ENCODE measurements around the gene OTOGL.
A peak's percentile ranks its signal among the peaks of the same experiment; 100 is the strongest.

Gene OTOGL

DNA sequence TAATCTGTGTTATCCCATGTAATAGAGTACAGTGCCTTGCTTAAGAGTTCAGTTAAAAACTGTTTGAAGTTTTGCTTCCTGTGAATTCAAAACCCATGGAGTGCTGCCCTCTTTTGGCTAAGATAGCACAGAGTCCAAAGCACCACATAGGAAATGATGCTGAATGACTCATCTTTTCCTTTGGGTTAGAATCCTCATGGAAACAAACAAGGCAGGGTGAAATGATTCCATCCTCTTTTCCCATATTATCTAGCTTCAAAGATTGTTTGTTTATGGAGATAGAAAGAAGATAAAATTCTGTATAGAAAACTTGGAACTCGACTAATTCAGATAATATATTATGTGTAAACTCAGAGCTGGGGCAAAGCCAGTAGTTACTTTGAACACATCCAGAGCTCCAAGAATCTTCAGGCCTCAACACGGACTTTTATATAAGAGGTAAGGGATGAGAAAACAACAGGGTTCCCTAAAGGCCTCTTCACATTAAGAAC lies 87.4 kb downstream of the OTOGL start:
- Histone ChIP-seq H3K4me1 (peaks cover 0 to 29% (median 4%) of the 10 kb centered on the region in 4 donors), H3K36me3 (no peaks in the 10 kb centered on the region), H3K27ac (peak overlapping the region; percentile 72 to 88), H3K27me3 (no peaks in the 10 kb centered on the region), H3K4me3 (no peak overlapping the region), H3K9me3 (no peaks in the 10 kb centered on the region)
- TF ChIP-seq, protein P1, sequence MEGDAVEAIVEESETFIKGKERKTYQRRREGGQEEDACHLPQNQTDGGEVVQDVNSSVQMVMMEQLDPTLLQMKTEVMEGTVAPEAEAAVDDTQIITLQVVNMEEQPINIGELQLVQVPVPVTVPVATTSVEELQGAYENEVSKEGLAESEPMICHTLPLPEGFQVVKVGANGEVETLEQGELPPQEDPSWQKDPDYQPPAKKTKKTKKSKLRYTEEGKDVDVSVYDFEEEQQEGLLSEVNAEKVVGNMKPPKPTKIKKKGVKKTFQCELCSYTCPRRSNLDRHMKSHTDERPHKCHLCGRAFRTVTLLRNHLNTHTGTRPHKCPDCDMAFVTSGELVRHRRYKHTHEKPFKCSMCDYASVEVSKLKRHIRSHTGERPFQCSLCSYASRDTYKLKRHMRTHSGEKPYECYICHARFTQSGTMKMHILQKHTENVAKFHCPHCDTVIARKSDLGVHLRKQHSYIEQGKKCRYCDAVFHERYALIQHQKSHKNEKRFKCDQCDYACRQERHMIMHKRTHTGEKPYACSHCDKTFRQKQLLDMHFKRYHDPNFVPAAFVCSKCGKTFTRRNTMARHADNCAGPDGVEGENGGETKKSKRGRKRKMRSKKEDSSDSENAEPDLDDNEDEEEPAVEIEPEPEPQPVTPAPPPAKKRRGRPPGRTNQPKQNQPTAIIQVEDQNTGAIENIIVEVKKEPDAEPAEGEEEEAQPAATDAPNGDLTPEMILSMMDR (IDR thresholded peaks at IDR 0.05), result peak; percentile 63 to 71
- DNase-seq, result peak; percentile 69 to 70
- intact Hi-C loops (cut with DNase I; ENCODE audit: low total_unique reads), result loop anchor here (5.0 to 10.0 kb wide), 3 partner anchors 254 to 494 kb away; partner anchors contain the start of gene PAWR

DNA sequence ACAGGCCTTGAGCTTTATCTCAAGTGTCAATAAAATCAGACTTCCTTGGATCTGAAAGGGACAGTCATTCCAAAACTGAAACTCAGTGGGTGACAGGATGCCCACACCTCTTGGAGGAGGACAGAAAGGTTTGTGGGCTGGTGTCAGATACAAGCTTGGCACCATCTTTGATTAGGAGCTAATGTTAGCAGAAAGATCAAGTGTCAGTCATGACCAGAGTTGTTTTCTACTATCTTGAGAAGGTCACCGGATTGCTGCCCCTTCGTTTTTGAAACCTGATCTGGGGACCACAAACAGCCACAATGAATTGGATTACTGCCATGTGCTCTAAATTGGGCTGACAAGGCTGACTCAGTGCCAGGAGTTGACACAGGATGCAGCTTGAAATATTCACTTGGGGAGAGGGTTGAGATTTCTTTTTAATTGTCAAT lies 88.3 kb downstream of the OTOGL start:
- peaks cover 0 to 37% (median 6%) of the 10 kb centered on the region in 4 donors for H3K4me1 ChIP-seq
- TF ChIP-seq, protein P1 (IDR thresholded peaks at IDR 0.05), result no peak
- no peak overlapping the region for H3K4me3 ChIP-seq
- no peaks in the 10 kb centered on the region for H3K9me3 ChIP-seq
- no peaks in the 10 kb centered on the region for H3K36me3 ChIP-seq
- DNase-seq, result no peak
- H3K27ac ChIP-seq, result peak overlapping the region; percentile 72 to 88
- intact Hi-C loops (cut with DNase I; ENCODE audit: low total_unique reads), result loop anchor here (5.0 to 10.0 kb wide), 3 partner anchors 255 to 495 kb away; partner anchors contain the start of gene PAWR
- H3K27me3 ChIP-seq, result no peaks in the 10 kb centered on the region

DNA sequence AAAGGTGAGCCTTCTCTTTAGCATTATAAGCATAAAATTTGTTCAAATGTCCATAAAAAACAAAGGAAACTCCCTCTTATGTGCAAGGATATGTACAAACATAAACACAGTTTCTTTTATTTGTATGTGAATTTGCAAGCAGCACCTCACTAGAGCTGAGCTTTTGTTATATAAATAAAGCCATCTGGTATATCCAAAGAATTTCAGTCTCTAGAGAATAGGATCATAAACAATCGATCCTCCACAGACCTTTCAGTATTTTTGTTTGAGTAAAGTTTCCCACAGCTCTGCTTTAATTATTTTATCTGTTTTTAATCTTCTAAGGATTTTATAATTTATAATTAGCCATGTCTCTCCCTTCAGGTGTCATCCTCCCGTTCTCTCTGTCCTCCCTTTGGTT lies 89.2 kb downstream of the OTOGL start:
- no peak overlapping the region for H3K27ac ChIP-seq
- TF ChIP-seq, protein P1 (IDR thresholded peaks at IDR 0.05), result no peak
- peaks cover 0 to 37% (median 7%) of the 10 kb centered on the region in 4 donors for H3K4me1 ChIP-seq
- intact Hi-C loops (cut with DNase I; ENCODE audit: low total_unique reads), result loop anchor here (5.0 to 10.0 kb wide), 3 partner anchors 256 to 496 kb away; partner anchors contain the start of gene PAWR
- H3K4me3 ChIP-seq, result no peak overlapping the region
- H3K36me3 ChIP-seq, result no peaks in the 10 kb centered on the region
- no peak for DNase-seq
- H3K27me3 ChIP-seq, result no peaks in the 10 kb centered on the region
- H3K9me3 ChIP-seq, result no peaks in the 10 kb centered on the region

DNA sequence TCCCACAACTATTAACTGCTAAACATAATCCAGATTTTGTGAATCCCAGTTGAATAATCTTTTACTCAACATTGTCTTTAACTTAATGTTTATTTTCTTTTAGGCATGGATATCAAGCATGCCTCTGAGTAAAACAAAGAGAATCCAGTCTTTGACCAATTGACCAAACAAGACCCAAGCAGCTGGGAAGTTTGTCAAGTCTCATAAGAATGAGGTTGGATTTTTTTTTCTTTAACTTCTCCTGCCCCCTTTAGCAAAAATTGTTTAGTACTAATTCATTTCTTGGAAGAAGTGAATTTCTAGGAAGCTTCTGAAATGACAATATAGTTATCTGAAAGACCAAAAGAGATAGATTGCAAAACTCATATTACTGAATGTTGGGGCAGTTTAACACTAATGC lies 89.9 kb downstream of the OTOGL start:
- DNase-seq, result no peak
- no peak overlapping the region for H3K27ac ChIP-seq
- H3K27me3 ChIP-seq, result no peaks in the 10 kb centered on the region
- no peak overlapping the region for H3K4me3 ChIP-seq
- peaks cover 0 to 37% (median 10%) of the 10 kb centered on the region in 4 donors for H3K4me1 ChIP-seq
- TF ChIP-seq, protein P1 (IDR thresholded peaks at IDR 0.05), result no peak
- intact Hi-C loops (cut with DNase I; ENCODE audit: low total_unique reads), result loop anchor here (5.0 to 10.0 kb wide), 3 partner anchors 257 to 497 kb away; partner anchors contain the start of gene PAWR
- no peaks in the 10 kb centered on the region for H3K9me3 ChIP-seq
- no peaks in the 10 kb centered on the region for H3K36me3 ChIP-seq

DNA sequence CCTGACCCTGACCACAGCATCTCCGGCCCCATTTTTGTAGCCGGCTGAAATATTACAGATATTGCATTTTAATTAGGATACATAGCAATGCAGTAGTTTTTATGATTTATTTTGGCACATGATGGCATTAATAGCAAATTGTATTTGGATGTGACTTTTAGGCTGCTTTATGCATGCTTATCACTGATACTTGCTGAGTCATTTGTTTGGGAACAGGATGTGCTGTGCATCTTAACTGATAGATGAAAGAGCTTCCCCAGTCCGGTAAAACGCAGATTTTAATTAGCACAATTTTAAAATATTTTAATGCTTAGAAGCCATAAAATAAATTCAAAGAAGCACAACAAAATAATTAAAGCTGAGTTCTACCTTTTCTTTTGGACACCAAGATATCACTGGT lies 90.7 kb downstream of the OTOGL start:
- TF ChIP-seq, protein P1 (IDR thresholded peaks at IDR 0.05), result no peak
- no peak for DNase-seq
- Histone ChIP-seq H3K27ac (no peak overlapping the region), H3K4me1 (peaks cover 0 to 37% (median 10%) of the 10 kb centered on the region in 4 donors), H3K36me3 (no peaks in the 10 kb centered on the region), H3K27me3 (no peaks in the 10 kb centered on the region), H3K9me3 (no peaks in the 10 kb centered on the region), H3K4me3 (no peak overlapping the region)
- intact Hi-C loops (cut with DNase I; ENCODE audit: low total_unique reads), result no loop called here

Data from tibial artery (tissue), 4 donors.